Large intestine (tissue), 3 donors: ENCODE data around the gene NAT8L. TPM values are rescaled to one million over a fixed set of nuclear protein-coding genes. Genes with fewer than 3 reads are reported as not detected.

Source experiments
- DNase-seq, 2 donors: peaks; one replicate each; pipeline versions ENCODE4 v3.0.0 to v3.0.0-alpha.2; 2013
- H3K27ac ChIP-seq: one replicate; pipeline ENCODE4 v1.5.1; 2013; ENCODE audit warnings: low read length
- H3K27me3 ChIP-seq: 2 replicates; pipeline ENCODE4 v1.6.1; 2013; ENCODE audit warnings: low read length; ENCODE audit not compliant: control insufficient read depth, insufficient read depth
- H3K36me3 ChIP-seq: 2 replicates; pipeline ENCODE4 v1.6.1; 2013; ENCODE audit warnings: low read length; ENCODE audit not compliant: control insufficient read depth, insufficient read depth
- H3K4me1 ChIP-seq: one replicate; pipeline ENCODE4 v1.6.1; 2013; ENCODE audit warnings: low read length; ENCODE audit not compliant: control insufficient read depth, insufficient read depth
- H3K4me3 ChIP-seq: one replicate; pipeline ENCODE4 v1.5.1; 2013; ENCODE audit warnings: low read length
- H3K9me3 ChIP-seq: one replicate; pipeline ENCODE4 v1.6.1; 2013; ENCODE audit warnings: mild to moderate bottlenecking, low read depth, low read length, moderate library complexity; ENCODE audit not compliant: control insufficient read depth
- WGBS: methylation state at CpG from one replicate; pipeline ENCODE4 v1.1.5; 2013; ENCODE audit warnings: low lambda C conversion rate; ENCODE audit not compliant: insufficient coverage; 5-methylcytosine and 5-hydroxymethylcytosine counted together
- polyA plus RNA-seq: library from polyadenylated mRNA; unstranded; fragments of 120-200 nt; gene quantifications from one replicate; pipeline ENCODE4 v1.2.1, GENCODE V29; 2013

The NAT8L gene
- polyA plus RNA-seq, 1 donor = 1.2 TPM

DNA sequence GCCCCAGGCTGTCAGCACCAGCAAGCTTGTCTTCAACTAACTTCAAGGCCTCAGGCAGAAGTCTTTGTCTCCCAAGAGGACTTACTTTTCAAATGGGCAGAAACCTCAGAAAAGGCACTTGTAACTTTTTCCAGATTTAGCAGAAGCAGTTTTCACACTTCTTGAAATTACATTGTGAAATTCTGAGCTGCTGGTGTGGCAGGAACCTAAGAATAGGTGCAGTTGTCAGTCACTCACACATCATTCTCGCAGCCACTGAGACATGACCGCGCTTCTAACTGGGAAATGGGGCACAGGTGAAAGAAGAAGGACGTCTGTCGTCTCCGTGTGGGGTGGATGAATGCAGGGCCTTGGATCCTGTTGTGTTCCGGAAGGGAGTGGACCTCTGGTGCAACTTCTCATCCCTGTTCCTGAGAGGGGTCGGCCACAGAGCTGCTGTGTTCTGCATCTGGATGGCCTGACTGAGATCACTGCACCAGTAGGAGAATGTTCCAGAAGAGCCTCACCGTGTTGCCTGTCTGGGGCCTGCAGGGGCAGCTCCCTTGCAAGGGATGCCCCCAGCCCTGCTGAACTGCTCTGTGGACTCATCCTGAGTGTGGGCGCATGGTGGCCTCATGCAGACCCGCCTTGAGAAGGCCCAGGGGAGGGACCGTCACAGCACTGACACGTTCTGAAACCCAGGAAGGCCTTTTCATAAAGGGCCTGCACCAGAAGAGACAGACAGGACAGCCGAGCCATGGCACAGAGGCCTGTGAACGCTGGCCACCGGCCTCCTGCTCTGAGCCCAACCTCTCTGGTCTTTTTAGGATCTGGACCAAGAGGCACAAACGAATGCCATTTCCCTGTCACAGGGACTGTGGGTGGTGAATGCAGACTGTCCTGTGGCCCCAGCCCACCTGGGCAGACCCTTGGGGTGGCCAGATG, 18.7 kb downstream of the NAT8L start:
- Histone ChIP-seq H3K9me3 (no peaks in the 10 kb centered on the region), H3K27me3 (no peaks in the 10 kb centered on the region), H3K4me1 (peaks cover 12% of the 10 kb centered on the region), H3K27ac (no peak overlapping the region), H3K36me3 (no peaks in the 10 kb centered on the region), H3K4me3 (no peak overlapping the region)
- no peak for DNase-seq
- WGBS = no CpG with 5 or more reads among the region's 17 CpGs

DNA sequence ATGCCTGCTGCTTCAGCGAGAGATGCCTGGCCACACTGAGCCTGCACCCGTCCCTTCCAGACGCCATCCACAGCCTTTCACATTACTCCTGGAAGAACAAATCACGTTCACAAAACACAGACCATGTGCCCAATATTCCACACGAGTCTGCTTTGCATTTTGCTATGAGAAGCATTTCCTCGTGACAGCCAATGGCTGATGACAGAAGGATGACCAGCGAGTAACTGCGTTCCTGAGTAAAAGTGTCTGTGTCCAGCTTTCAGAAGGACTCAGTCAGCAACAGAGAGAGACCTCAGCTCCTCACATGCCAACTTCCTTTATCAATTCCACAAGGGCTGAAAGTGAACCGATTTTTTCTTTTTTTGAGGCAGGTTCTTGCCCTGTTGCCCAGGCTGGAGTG, 19.5 kb downstream of the NAT8L start:
- H3K4me1 ChIP-seq = peaks cover 12% of the 10 kb centered on the region
- no peaks in the 10 kb centered on the region for H3K9me3 ChIP-seq
- no CpG with 5 or more reads among the region's 9 CpGs for WGBS
- H3K27ac ChIP-seq = no peak overlapping the region
- no peak overlapping the region for H3K4me3 ChIP-seq
- no peaks in the 10 kb centered on the region for H3K36me3 ChIP-seq
- DNase-seq = no peak
- no peaks in the 10 kb centered on the region for H3K27me3 ChIP-seq

DNA sequence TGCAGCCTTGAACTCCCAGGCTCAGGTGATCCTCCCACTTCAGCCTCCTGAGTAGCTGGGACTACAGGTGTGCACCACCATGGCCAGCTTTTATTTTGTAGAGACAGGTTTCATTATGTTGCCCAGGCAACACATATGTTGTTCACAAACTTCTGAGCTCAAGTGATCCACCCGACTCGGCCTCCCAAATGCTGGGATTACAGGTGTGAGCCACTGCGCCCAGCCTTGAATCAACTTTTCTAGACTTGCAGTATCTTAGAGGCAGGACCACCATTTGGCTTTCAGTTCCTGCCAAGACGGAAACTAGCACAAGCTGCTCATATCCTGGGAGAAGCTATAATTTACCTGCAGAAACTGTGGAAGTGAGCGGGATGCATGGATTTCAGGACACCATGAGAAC, 19.9 kb downstream of the NAT8L start:
- no peak overlapping the region for H3K4me3 ChIP-seq
- no CpG with 5 or more reads among the region's 5 CpGs for WGBS
- H3K9me3 ChIP-seq = no peaks in the 10 kb centered on the region
- no peak overlapping the region for H3K27ac ChIP-seq
- no peaks in the 10 kb centered on the region for H3K27me3 ChIP-seq
- no peak for DNase-seq
- no peaks in the 10 kb centered on the region for H3K36me3 ChIP-seq
- H3K4me1 ChIP-seq = peaks cover 12% of the 10 kb centered on the region

DNA sequence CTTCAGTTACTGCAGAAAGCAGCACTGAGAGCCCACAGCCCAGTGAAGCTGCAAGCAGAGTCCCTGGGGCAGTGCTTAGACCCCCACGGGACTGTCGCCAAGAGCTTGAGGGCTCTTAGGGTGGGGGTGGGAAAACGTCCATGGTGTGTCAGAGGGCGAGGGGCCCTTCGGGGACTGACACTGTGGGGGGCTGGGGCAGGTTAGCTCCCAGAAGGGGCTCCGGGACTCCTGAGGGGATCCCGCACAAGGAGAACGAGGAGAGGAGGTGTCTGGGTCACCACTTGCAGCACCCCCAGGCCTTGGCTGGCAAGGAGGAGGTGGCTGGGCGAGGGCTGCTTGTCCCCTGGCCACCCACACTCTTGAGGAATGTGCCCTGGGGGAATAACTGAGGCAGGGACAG, 20.8 kb downstream of the NAT8L start:
- Histone ChIP-seq H3K9me3 (no peaks in the 10 kb centered on the region), H3K4me1 (peaks cover 12% of the 10 kb centered on the region), H3K27me3 (no peaks in the 10 kb centered on the region), H3K36me3 (no peaks in the 10 kb centered on the region), H3K27ac (no peak overlapping the region), H3K4me3 (no peak overlapping the region)
- no peak for DNase-seq
- no CpG with 5 or more reads among the region's 9 CpGs for WGBS

DNA sequence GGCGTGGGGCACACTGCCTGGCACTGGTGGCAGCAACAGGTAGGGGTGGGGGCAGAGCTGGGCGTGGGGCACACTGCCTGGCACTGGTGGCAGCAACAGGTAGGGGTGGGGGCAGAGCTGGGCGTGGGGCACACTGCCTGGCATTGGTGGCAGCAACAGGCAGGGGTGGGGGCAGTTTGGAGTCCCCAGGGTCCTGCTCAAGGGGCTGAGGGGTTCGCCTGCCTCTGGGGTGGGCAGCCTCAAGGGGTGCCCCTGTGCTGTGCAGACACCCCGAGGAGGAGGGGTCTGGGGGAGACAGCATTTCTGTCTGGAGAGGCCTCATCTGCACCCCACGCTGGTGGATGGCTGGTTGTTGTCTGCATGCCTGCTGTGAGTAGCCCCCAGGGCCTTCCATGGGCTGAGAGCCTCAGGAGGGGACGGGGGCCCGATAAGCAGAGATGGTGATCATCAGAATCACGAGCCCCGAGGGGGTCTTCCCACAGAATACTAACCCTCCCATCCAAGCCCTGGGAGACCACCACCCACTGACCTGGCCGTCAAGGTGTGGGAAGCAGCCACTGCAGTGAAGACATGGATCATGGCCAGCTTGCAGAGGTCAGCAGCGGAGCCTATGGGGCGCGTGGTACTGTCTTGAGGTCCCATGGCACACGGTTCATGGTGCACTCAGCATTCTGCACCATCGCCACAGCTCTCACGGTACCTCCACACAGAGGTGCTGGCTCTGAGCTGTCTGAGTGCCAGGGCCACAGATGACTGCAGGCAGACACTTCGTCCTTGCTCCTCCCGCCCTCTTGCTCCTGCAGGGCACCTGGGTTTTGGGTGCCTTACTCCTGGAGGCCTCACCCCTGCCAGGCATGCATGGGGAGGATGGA, 21.5 kb downstream of the NAT8L start:
- no peak overlapping the region for H3K4me3 ChIP-seq
- WGBS = no CpG with 5 or more reads among the region's 19 CpGs
- H3K27ac ChIP-seq = no peak overlapping the region
- no peaks in the 10 kb centered on the region for H3K36me3 ChIP-seq
- H3K27me3 ChIP-seq = no peaks in the 10 kb centered on the region
- peaks cover 12% of the 10 kb centered on the region for H3K4me1 ChIP-seq
- no peaks in the 10 kb centered on the region for H3K9me3 ChIP-seq
- no peak for DNase-seq

DNA sequence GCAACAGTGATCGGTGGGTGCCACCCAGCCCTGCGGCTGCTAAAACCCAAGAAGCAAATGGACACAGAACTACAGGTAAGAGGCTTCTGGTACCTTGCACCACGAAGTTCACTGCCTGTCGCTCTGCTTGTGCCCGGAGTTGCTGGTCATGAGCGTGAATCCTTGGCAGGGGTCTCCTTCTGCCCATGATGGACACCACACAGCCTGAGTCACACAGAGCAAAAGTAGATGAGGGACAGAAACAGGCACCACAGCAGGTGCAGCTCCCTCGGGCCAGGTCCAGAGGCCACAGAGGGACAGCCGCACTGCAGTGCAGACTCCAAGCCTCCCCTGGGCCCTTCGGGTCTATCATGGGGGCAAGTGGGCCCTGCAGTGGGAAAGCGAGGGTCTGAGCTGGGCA, 22.4 kb downstream of the NAT8L start:
- Histone ChIP-seq H3K9me3 (no peaks in the 10 kb centered on the region), H3K4me1 (peaks cover 9% of the 10 kb centered on the region), H3K27ac (no peak overlapping the region), H3K4me3 (no peak overlapping the region), H3K27me3 (no peaks in the 10 kb centered on the region), H3K36me3 (no peaks in the 10 kb centered on the region)
- no peak for DNase-seq
- WGBS = no CpG with 5 or more reads among the region's 10 CpGs

DNA sequence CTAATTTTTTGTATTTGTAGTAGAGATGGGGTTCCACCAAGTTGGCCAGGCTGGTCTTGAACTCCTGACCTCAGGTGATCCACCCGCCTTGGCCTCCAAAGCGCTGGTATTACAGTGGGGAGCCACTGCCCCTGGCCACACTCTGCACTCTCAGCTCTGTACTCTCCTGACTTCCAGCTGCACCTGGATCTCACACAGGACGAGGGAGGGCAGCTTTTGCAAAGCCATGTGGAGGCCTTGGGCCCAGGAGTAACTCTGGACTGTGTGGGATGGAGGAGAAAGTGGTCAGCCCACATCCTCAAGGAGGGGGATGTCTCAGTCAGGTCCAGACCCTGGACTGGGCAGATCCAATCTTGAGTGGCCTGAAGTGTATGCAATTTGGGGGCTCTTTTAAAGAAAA, 23.0 kb downstream of the NAT8L start:
- Histone ChIP-seq H3K27ac (no peak overlapping the region), H3K36me3 (no peaks in the 10 kb centered on the region), H3K9me3 (no peaks in the 10 kb centered on the region), H3K4me1 (peaks cover 5% of the 10 kb centered on the region), H3K27me3 (no peaks in the 10 kb centered on the region), H3K4me3 (no peak overlapping the region)
- DNase-seq = no peak
- no CpG with 5 or more reads among the region's 3 CpGs for WGBS

DNA sequence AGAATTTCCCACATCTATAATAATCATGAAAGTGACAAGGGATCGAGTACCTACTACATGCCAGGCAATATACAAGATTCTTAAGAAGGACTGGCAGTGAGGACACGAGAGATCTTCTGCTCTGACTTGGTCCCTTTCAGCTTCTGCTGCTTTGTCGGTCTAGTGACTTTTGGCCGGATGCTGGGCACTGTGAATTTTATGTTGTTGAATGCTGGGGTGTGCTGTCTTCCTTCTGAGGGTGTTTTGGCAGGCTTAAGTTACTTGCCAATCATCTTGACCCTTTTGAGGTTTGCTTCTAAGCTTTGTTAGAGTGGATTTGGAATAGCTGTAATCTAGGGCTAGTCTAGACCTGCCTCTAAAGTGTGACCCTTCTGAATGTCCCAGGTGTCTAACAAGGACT, 23.5 kb downstream of the NAT8L start:
- no peak for DNase-seq
- Histone ChIP-seq H3K4me1 (no peaks in the 10 kb centered on the region), H3K27ac (no peak overlapping the region), H3K4me3 (no peak overlapping the region), H3K36me3 (no peaks in the 10 kb centered on the region), H3K9me3 (no peaks in the 10 kb centered on the region), H3K27me3 (no peaks in the 10 kb centered on the region)
- no CpG with 5 or more reads among the region's 4 CpGs for WGBS

DNA sequence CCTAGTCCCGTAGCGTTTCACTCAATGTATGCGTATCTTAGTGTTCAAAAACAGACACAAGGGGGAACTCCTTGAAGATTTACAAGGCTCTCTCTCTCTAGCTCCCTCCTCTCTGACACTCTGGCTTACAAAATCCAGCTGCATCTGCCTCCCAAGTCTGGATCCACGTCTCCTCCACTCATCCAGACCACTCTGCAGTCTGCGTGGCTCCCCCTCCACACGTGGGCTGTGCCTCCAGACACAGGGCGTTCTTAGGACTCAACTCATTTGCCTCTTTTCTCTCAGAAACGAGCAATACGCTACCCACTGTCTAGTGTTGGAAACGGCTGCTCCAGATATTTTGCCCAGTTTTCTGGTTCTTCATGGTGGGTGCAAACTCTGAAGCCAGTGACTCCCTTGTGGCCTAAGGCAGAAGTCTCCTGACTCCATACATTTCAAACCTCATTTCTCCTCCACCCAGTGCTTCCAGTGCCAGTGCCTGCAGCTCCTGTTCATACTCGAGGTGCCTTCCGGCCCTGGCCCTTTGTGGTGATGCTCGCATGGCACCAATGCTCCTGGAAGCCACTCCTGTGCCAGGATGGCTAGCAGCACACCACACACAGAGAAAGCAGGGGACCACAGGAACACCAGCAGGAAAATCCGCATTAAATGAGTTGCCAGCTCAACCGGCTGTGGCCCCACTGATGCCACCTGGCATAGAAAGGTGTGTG, 24.1 kb downstream of the NAT8L start:
- H3K36me3 ChIP-seq = no peaks in the 10 kb centered on the region
- no peak overlapping the region for H3K4me3 ChIP-seq
- 78% methylated on average over 4 of the region's 15 CpGs for WGBS
- H3K9me3 ChIP-seq = no peaks in the 10 kb centered on the region
- DNase-seq = no peak
- no peaks in the 10 kb centered on the region for H3K27me3 ChIP-seq
- no peaks in the 10 kb centered on the region for H3K4me1 ChIP-seq
- H3K27ac ChIP-seq = no peak overlapping the region

DNA sequence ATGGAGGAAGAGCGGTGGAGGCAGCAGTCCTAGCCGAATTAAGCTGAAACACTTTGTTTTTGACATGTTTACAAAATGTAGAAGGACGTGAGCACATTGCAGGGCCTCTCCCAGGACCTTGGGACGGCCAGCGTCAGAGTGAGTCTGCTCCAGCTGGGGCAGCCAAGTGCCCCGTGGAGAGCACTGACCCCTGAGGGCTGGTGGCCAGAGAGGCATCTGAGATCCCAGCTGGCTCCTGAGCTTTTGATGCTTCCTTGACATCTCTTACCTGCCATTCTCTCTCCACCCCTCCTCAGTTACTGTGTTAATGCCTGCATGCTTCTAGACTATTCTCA, 24.7 kb downstream of the NAT8L start:
- no peaks in the 10 kb centered on the region for H3K9me3 ChIP-seq
- no peaks in the 10 kb centered on the region for H3K27me3 ChIP-seq
- no peaks in the 10 kb centered on the region for H3K4me1 ChIP-seq
- H3K27ac ChIP-seq = no peak overlapping the region
- DNase-seq = no peak
- H3K36me3 ChIP-seq = no peaks in the 10 kb centered on the region
- H3K4me3 ChIP-seq = no peak overlapping the region
- WGBS = no CpG with 5 or more reads among the region's 6 CpGs
